HUDEP-2 (cell line): ENCODE measurements around the gene ANXA2.

ENCODE experiments used
- DNase-seq, 76 experiments: peaks; one replicate each; lab custom pipeline; 2025; ENCODE audit not compliant: unreplicated experiment in 76 of 76; lab: John Stamatoyannopoulos, UW

The ANXA2 gene

GRCh38 chr15:60315878-60316277 is 81.9 kb downstream of the ANXA2 start:
- no peak for DNase-seq

- DNase-seq, result no peak
Observed at GRCh38 chr15:60313906-60314305, 83.9 kb downstream of the ANXA2 start.

- DNase-seq, result no peak
Observed at GRCh38 chr15:60307034-60307433, 90.8 kb downstream of the ANXA2 start.

GRCh38 chr15:60301024-60301423 is 96.8 kb downstream of the ANXA2 start:
- peak in 1 of 76 experiments; percentile 0 for DNase-seq

- DNase-seq, result peak in 1 of 76 experiments; percentile 1
Observed at GRCh38 chr15:60299452-60300047, 98.2 kb downstream of the ANXA2 start.
